Liver (tissue), 9 donors: ENCODE measurements around the gene XCR1. TPM values are rescaled to one million over a fixed set of nuclear protein-coding genes. Genes with fewer than 3 reads are reported as not detected.

Source experiments
- DNase-seq: peaks from one replicate; pipeline ENCODE4 v3.0.0-alpha.2; 2017; ENCODE audit warnings: low spot score
- H3K27ac ChIP-seq, 2 donors: one replicate each; pipeline ENCODE4 v1.7.0; 2013; ENCODE audit warnings: inconsistent platforms in 2 of 2, low read length in 2 of 2, control low read depth in 1 of 2, low read depth in 1 of 2, mild to moderate bottlenecking in 1 of 2
- H3K27me3 ChIP-seq, 4 donors: one replicate each; pipeline versions ENCODE4 v1.6.1 to v1.7.0; 2013; ENCODE audit warnings: low read length in 3 of 4, inconsistent platforms in 1 of 4, mild to moderate bottlenecking in 1 of 4, moderate library complexity in 1 of 4; ENCODE audit not compliant: control insufficient read depth in 4 of 4, insufficient read depth in 4 of 4
- H3K36me3 ChIP-seq, 4 donors: one replicate each; pipeline versions ENCODE4 v1.6.1 to v1.7.0; 2013; ENCODE audit warnings: low read length in 3 of 4, mild to moderate bottlenecking in 3 of 4, low read depth in 1 of 4, moderate library complexity in 1 of 4; ENCODE audit not compliant: control insufficient read depth in 4 of 4, insufficient read depth in 3 of 4
- H3K4me1 ChIP-seq, 4 donors: one replicate each; pipeline versions ENCODE4 v1.6.1 to v1.7.0; 2013; ENCODE audit warnings: low read length in 3 of 4, mild to moderate bottlenecking in 3 of 4, moderate library complexity in 1 of 4; ENCODE audit not compliant: control insufficient read depth in 4 of 4, insufficient read depth in 4 of 4
- H3K4me3 ChIP-seq, 3 donors: one replicate each; pipeline versions ENCODE4 v1.6.1 to v1.7.0; 2013; ENCODE audit warnings: low read length in 3 of 3, control low read depth in 1 of 3, low read depth in 1 of 3, mild to moderate bottlenecking in 1 of 3
- H3K9ac ChIP-seq, 2 donors: one replicate each; pipeline ENCODE4 v1.7.0; 2013; ENCODE audit warnings: low read length in 2 of 2, mild to moderate bottlenecking in 2 of 2, moderate library complexity in 2 of 2, control low read depth in 1 of 2, low read depth in 1 of 2
- H3K9me3 ChIP-seq, 4 donors: one replicate each; pipeline versions ENCODE4 v1.6.1 to v1.7.0; 2013; ENCODE audit warnings: low read length in 3 of 4; ENCODE audit not compliant: control insufficient read depth in 4 of 4
- ATF3 ChIP-seq: IDR thresholded peaks from 2 replicates; pipeline ENCODE4 v1.6.1; 2016; ENCODE audit warnings: antibody characterized with exemption
- CTCF ChIP-seq: fragments of 150-350 bp; IDR thresholded peaks from 2 replicates; pipeline ENCODE4 v1.5.1; 2017; ENCODE audit warnings: improper control_type of control experiment, low read depth, low read length; ENCODE audit not compliant: missing input control
- EGR1 ChIP-seq, 2 donors: IDR thresholded peaks; 2 replicates each; pipeline ENCODE4 v1.6.1; 2016 to 2018; ENCODE audit warnings: antibody characterized with exemption in 2 of 2, low read depth in 2 of 2
- FOXA2 ChIP-seq: IDR thresholded peaks from 2 replicates; pipeline ENCODE4 v1.6.1; 2016; ENCODE audit warnings: antibody characterized with exemption
- HNF4A ChIP-seq, 2 donors: conservative IDR thresholded peaks; 2 replicates each; pipeline ENCODE4 v1.6.1; 2016; ENCODE audit warnings: antibody characterized with exemption in 2 of 2, mild to moderate bottlenecking in 2 of 2
- HNF4G ChIP-seq: IDR thresholded peaks from 2 replicates; pipeline ENCODE4 v1.6.1; 2016; ENCODE audit warnings: antibody characterized with exemption
- JUND ChIP-seq, 2 donors: IDR thresholded peaks; 2 replicates each; pipeline ENCODE4 v1.6.1; 2016; ENCODE audit warnings: antibody characterized with exemption in 2 of 2
- REST ChIP-seq: IDR thresholded peaks from 2 replicates; pipeline ENCODE4 v1.6.1; 2016; ENCODE audit warnings: antibody characterized with exemption, mild to moderate bottlenecking
- RXRA ChIP-seq, 2 donors: IDR thresholded peaks; 2 replicates each; pipeline ENCODE4 v1.6.1; 2017 to 2018; ENCODE audit warnings: antibody characterized with exemption in 2 of 2, mild to moderate bottlenecking in 1 of 2
- SP1 ChIP-seq: IDR thresholded peaks from 2 replicates; pipeline ENCODE4 v1.6.1; 2018; ENCODE audit warnings: antibody characterized with exemption, mild to moderate bottlenecking
- TAF1 ChIP-seq: conservative IDR thresholded peaks from 2 replicates; pipeline ENCODE4 v1.6.1; 2016; ENCODE audit warnings: antibody characterized with exemption, mild to moderate bottlenecking
- WGBS: extraction: QIAGEN DNeasy Blood & Tissue Kit; methylation state at CpG from one replicate; pipeline ENCODE4 v1.1.7; 2013; 5-methylcytosine and 5-hydroxymethylcytosine counted together
- polyA plus RNA-seq, 2 donors: library from polyadenylated mRNA; stranded (reverse) in 1 of 2; unstranded in 1 of 2; fragments of 200-250 nt in 1 of 2; fragments of >200 nt in 1 of 2; fragmentation: Nextera tagmentation in 1 of 2; extraction: Ambion mirVana in 1 of 2; gene quantifications; one replicate each; pipeline versions ENCODE4 v1.2.1 to v1.2.3, GENCODE V29; 2013 to 2015
- total RNA-seq, 2 donors: library from RNA; depleted of rRNA; stranded (reverse); fragments of >200 nt; gene quantifications; one replicate each; pipeline ENCODE4 v1.2.3, GENCODE V29; 2014
- donor health status: healthy.
- donor health status: healthy.
- donor health status: healthy.
- donor health status: healthy.
- donor health status: healthy.

The XCR1 gene
- total and polyA plus RNA-seq, 4 donors: under 0.01 to 0.08 (median 0.03) TPM; not detected in 1

GRCh38 chr3:46067401-46067800 is 40.1 kb upstream of the XCR1 start:
- Histone ChIP-seq H3K9me3 (no peaks in the 10 kb centered on the region), H3K27me3 (no peaks in the 10 kb centered on the region), H3K36me3 (no peaks in the 10 kb centered on the region), H3K9ac (no peak overlapping the region), H3K4me1 (peaks cover 0 to 6% (median 0%) of the 10 kb centered on the region in 4 donors), H3K27ac (no peak overlapping the region), H3K4me3 (no peak overlapping the region)
- no peak for TF ChIP-seq JUND (IDR thresholded peaks at IDR 0.05)
- TF ChIP-seq RXRA (IDR thresholded peaks at IDR 0.05): peak; percentile 44 to 62
- TF ChIP-seq HNF4A (conservative IDR thresholded peaks at IDR 0.05): peak in 1 of 2 donors; percentile 20
- TF ChIP-seq SP1: no peak
- TF ChIP-seq ATF3: no peak
- TF ChIP-seq CTCF: no peak
- DNase-seq: no peak

GRCh38 chr3:46065750-46066256 is 38.5 kb upstream of the XCR1 start:
- WGBS: 91% methylated on average over 8 of the region's 8 CpGs
- Histone ChIP-seq H3K36me3 (no peaks in the 10 kb centered on the region), H3K4me3 (no peak overlapping the region), H3K27ac (no peak overlapping the region), H3K27me3 (no peaks in the 10 kb centered on the region), H3K9me3 (no peaks in the 10 kb centered on the region), H3K9ac (no peak overlapping the region), H3K4me1 (peaks cover 0 to 6% (median 0%) of the 10 kb centered on the region in 4 donors)
- TF ChIP-seq TAF1: no peak
- no peak for TF ChIP-seq REST
- no peak for TF ChIP-seq CTCF
- no peak for TF ChIP-seq ATF3
- TF ChIP-seq HNF4G: no peak
- no peak for TF ChIP-seq FOXA2
- TF ChIP-seq SP1: no peak
- no peak for TF ChIP-seq EGR1 (IDR thresholded peaks at IDR 0.05; ENCODE audit: low read depth in 2 of 2)
- no peak for TF ChIP-seq RXRA (IDR thresholded peaks at IDR 0.05)
- DNase-seq: no peak
